HEK293 (cell line): ENCODE data around the gene C16orf78.

ENCODE experiments used
- CTCF ChIA-PET: fragments of 350-600 bp; formaldehyde crosslinking; extraction: SDS; loops from one replicate; lab custom pipeline; 2021; ENCODE audit warnings: antibody characterized with exemption; lab: Yijun Ruan, JAX
- POLR2A ChIA-PET: fragments of 300-600 bp; formaldehyde crosslinking; extraction: SDS; loops from one replicate; lab custom pipeline; 2020; ENCODE audit warnings: antibody characterized with exemption, inconsistent platforms; lab: Yijun Ruan, JAX
- H3K27ac ChIP-seq: fragments of 200-500 bp; sonication (Bioruptor generic); 2 replicates; pipeline ENCODE4 v1.5.1; 2014; ENCODE audit warnings: low read depth, low read length, control low read depth, inconsistent platforms; ENCODE audit errors: extremely low read depth
- H3K36me3 ChIP-seq, 2 experiments: fragments of 200-500 bp in 1 of 2; sonication (Bioruptor generic) in 1 of 2; 1 replicate in 1 of 2; 2 replicates in 1 of 2; pipeline ENCODE4 v1.5.1; 2014 to 2017; ENCODE audit warnings: inconsistent platforms in 2 of 2, low read length in 2 of 2; ENCODE audit not compliant: control insufficient read depth in 2 of 2, insufficient read depth in 1 of 2
- H3K4me1 ChIP-seq: fragments of 200-500 bp; sonication (Bioruptor generic); 2 replicates; pipeline ENCODE4 v1.5.1; 2014; ENCODE audit warnings: mild to moderate bottlenecking, low read length, inconsistent platforms; ENCODE audit not compliant: control insufficient read depth, insufficient read depth
- H3K4me3 ChIP-seq: 2 replicates; pipeline ENCODE4 v1.5.1; 2011; ENCODE audit warnings: low read depth, mild to moderate bottlenecking, control low read depth, low read length, moderate library complexity
- H3K9me3 ChIP-seq: fragments of 200-500 bp; sonication (Bioruptor generic); 2 replicates; pipeline ENCODE4 v1.5.1; 2014; ENCODE audit warnings: low read depth, low read length, inconsistent platforms; ENCODE audit not compliant: control insufficient read depth, insufficient read depth
- BCL11B ChIP-seq: fragments of 450-650 bp; formaldehyde crosslinking; IDR thresholded peaks from 2 replicates; pipeline ENCODE4 v1.5.1; 2016; ENCODE audit warnings: low read depth, missing biosample characterization, missing genetic modification characterization
- FEZF1 ChIP-seq: fragments of 450-650 bp; formaldehyde crosslinking; IDR thresholded peaks from 2 replicates; pipeline ENCODE4 v1.5.1; 2016; ENCODE audit warnings: missing biosample characterization, missing genetic modification characterization
- GLIS1 ChIP-seq: fragments of 450-650 bp; formaldehyde crosslinking; IDR thresholded peaks from 2 replicates; pipeline ENCODE4 v1.5.1; 2016; ENCODE audit warnings: missing biosample characterization, missing genetic modification characterization
- GLIS2 ChIP-seq: fragments of 450-650 bp; formaldehyde crosslinking; IDR thresholded peaks from 2 replicates; pipeline ENCODE4 v1.5.1; 2016; ENCODE audit warnings: missing biosample characterization, missing genetic modification characterization
- HOXC10 ChIP-seq: sonication (generic); formaldehyde crosslinking; IDR thresholded peaks from 2 replicates; pipeline ENCODE4 v1.8.1; 2023; ENCODE audit warnings: mild to moderate bottlenecking, missing genetic modification reagents
- IKZF3 ChIP-seq: fragments of 450-650 bp; IDR thresholded peaks from 2 replicates; pipeline ENCODE4 v1.5.0; 2018; ENCODE audit warnings: missing biosample characterization, mild to moderate bottlenecking, missing genetic modification characterization, moderate library complexity
- RBAK ChIP-seq: fragments of 450-650 bp; formaldehyde crosslinking; IDR thresholded peaks from 2 replicates; pipeline ENCODE4 v1.5.1; 2016; ENCODE audit warnings: missing biosample characterization, missing genetic modification characterization
- SETDB1 ChIP-seq: IDR thresholded peaks from one replicate; pipeline ENCODE4 v1.6.1; 2017; ENCODE audit warnings: mild to moderate bottlenecking, low read length, moderate library complexity, mixed read lengths; ENCODE audit not compliant: insufficient read length
- WT1 ChIP-seq: fragments of 450-650 bp; formaldehyde crosslinking; IDR thresholded peaks from 2 replicates; pipeline ENCODE4 v1.5.1; 2016; ENCODE audit warnings: missing biosample characterization, missing genetic modification characterization
- ZBTB1 ChIP-seq: fragments of 450-650 bp; formaldehyde crosslinking; IDR thresholded peaks from 2 replicates; pipeline ENCODE4 v1.5.1; 2016; ENCODE audit warnings: missing biosample characterization, missing genetic modification characterization
- ZIC2 ChIP-seq: fragments of 450-650 bp; formaldehyde crosslinking; IDR thresholded peaks from 2 replicates; pipeline ENCODE4 v1.5.1; 2016; ENCODE audit warnings: missing biosample characterization, missing genetic modification characterization
- ZNF121 ChIP-seq: fragments of 450-650 bp; formaldehyde crosslinking; IDR thresholded peaks from 2 replicates; pipeline ENCODE4 v1.5.1; 2016; ENCODE audit warnings: missing biosample characterization, missing genetic modification characterization
- ZNF175 ChIP-seq: fragments of 450-650 bp; formaldehyde crosslinking; IDR thresholded peaks from 2 replicates; pipeline ENCODE4 v1.5.1; 2016; ENCODE audit warnings: missing biosample characterization, missing genetic modification characterization
- ZNF223 ChIP-seq: fragments of 450-650 bp; formaldehyde crosslinking; IDR thresholded peaks from 2 replicates; pipeline ENCODE4 v1.5.1; 2016; ENCODE audit warnings: missing biosample characterization, missing genetic modification characterization
- ZNF239 ChIP-seq: fragments of 450-650 bp; formaldehyde crosslinking; IDR thresholded peaks from 2 replicates; pipeline ENCODE4 v1.5.1; 2016; ENCODE audit warnings: missing biosample characterization, missing genetic modification characterization
- ZNF266 ChIP-seq: fragments of 450-650 bp; formaldehyde crosslinking; IDR thresholded peaks from 2 replicates; pipeline ENCODE4 v1.5.1; 2016; ENCODE audit warnings: missing biosample characterization, missing genetic modification characterization, low read depth
- ZNF350 ChIP-seq: fragments of 450-650 bp; formaldehyde crosslinking; IDR thresholded peaks from 2 replicates; pipeline ENCODE4 v1.5.0; 2017; ENCODE audit warnings: missing biosample characterization, mild to moderate bottlenecking, missing genetic modification characterization
- ZNF48 ChIP-seq: fragments of 450-650 bp; formaldehyde crosslinking; IDR thresholded peaks from 2 replicates; pipeline ENCODE4 v1.5.1; 2016; ENCODE audit warnings: missing biosample characterization, missing genetic modification characterization
- ZNF510 ChIP-seq: fragments of 450-650 bp; formaldehyde crosslinking; IDR thresholded peaks from 2 replicates; pipeline ENCODE4 v1.5.1; 2018; ENCODE audit warnings: mild to moderate bottlenecking, missing genetic modification characterization, missing biosample characterization; ENCODE audit not compliant: insufficient replicate concordance
- ZNF529 ChIP-seq: fragments of 450-650 bp; formaldehyde crosslinking; IDR thresholded peaks from 2 replicates; pipeline ENCODE4 v1.5.1; 2017; ENCODE audit warnings: missing genetic modification characterization, missing biosample characterization; ENCODE audit not compliant: insufficient replicate concordance
- ZNF548 ChIP-seq: fragments of 450-650 bp; formaldehyde crosslinking; IDR thresholded peaks from 2 replicates; pipeline ENCODE4 v1.5.1; 2016; ENCODE audit warnings: missing biosample characterization, missing genetic modification characterization
- ZNF664 ChIP-seq: fragments of 450-650 bp; formaldehyde crosslinking; IDR thresholded peaks from 2 replicates; pipeline ENCODE4 v1.5.1; 2016; ENCODE audit warnings: missing biosample characterization, missing genetic modification characterization
- ZNF670 ChIP-seq: fragments of 450-650 bp; formaldehyde crosslinking; IDR thresholded peaks from 2 replicates; pipeline ENCODE4 v1.5.1; 2016; ENCODE audit warnings: missing biosample characterization, missing genetic modification characterization, low read depth
- ZNF777 ChIP-seq: fragments of 450-650 bp; formaldehyde crosslinking; IDR thresholded peaks from 2 replicates; pipeline ENCODE4 v1.5.1; 2017; ENCODE audit warnings: missing biosample characterization, missing genetic modification characterization, borderline replicate concordance
- ZNF830 ChIP-seq: fragments of 450-650 bp; IDR thresholded peaks from 2 replicates; pipeline ENCODE4 v1.5.0; 2018; ENCODE audit warnings: missing biosample characterization, missing genetic modification characterization, low read depth, mild to moderate bottlenecking, moderate library complexity
- TF ChIP-seq, protein P1 (sequence below): fragments of 450-650 bp; formaldehyde crosslinking; IDR thresholded peaks from 2 replicates; pipeline ENCODE4 v1.5.1; 2016; ENCODE audit warnings: missing biosample characterization, missing genetic modification characterization
- TF ChIP-seq, protein P2 (sequence below): fragments of 450-650 bp; formaldehyde crosslinking; IDR thresholded peaks from 2 replicates; pipeline ENCODE4 v1.5.1; 2016; ENCODE audit warnings: missing biosample characterization, missing genetic modification characterization, low read depth

C16orf78 gene

GRCh38 chr16:49424961-49425360 is 51.4 kb downstream of the C16orf78 start:
- no peak overlapping the region for H3K4me3 ChIP-seq
- H3K27ac ChIP-seq, result no peak overlapping the region
- H3K4me1 ChIP-seq, result no peaks in the 10 kb centered on the region
- CTCF ChIA-PET, result no interaction called here
- POLR2A ChIA-PET, result no interaction called here
- H3K9me3 ChIP-seq, result no peaks in the 10 kb centered on the region
- H3K36me3 ChIP-seq, result no peaks in the 10 kb centered on the region
- no peak for TF ChIP-seq ZNF510 (tag by site-specific recombination)
- TF ChIP-seq ZNF239, result no peak
- no peak for TF ChIP-seq FEZF1
- no peak for TF ChIP-seq SETDB1
- no peak for TF ChIP-seq ZNF830 (tag by site-specific recombination)
- TF ChIP-seq ZNF350 (tag by site-specific recombination), result no peak
- no peak for TF ChIP-seq BCL11B (tag by site-specific recombination)
- no peak for TF ChIP-seq ZNF777 (tag by site-specific recombination)
- no peak for TF ChIP-seq WT1 (tag by site-specific recombination)
- no peak for TF ChIP-seq ZNF664 (tag by site-specific recombination)
- no peak for TF ChIP-seq ZNF175 (tag by site-specific recombination)
- TF ChIP-seq ZBTB1, result no peak
- TF ChIP-seq ZNF266 (tag by site-specific recombination), result no peak
- TF ChIP-seq ZNF121 (tag by site-specific recombination), result no peak
- TF ChIP-seq, protein P1, sequence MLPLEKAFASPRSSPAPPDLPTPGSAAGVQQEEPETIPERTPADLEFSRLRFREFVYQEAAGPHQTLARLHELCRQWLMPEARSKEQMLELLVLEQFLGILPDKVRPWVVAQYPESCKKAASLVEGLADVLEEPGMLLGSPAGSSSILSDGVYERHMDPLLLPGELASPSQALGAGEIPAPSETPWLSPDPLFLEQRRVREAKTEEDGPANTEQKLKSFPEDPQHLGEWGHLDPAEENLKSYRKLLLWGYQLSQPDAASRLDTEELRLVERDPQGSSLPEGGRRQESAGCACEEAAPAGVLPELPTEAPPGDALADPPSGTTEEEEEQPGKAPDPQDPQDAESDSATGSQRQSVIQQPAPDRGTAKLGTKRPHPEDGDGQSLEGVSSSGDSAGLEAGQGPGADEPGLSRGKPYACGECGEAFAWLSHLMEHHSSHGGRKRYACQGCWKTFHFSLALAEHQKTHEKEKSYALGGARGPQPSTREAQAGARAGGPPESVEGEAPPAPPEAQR, result no peak
- TF ChIP-seq, all 188 proteins: peak for 0

DNA sequence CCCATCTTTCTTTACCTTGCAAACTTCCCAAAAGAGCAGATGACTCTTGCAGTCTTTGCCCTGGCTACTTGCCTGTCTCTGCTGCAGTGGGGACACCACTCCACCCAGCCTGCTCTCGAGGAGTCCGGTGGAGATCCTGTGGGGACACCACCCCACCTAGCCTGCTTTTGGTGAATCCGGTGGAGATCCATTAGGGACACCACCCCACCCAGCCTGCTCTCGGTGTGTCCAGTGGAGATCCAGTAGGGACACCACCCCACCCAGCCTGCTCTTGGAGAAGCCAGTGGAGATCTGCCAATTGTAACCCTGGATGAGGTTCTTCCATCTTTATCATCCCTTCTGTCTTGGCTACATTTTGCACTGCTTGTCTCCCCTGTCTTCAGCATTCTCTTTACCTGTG is 54.2 kb downstream of the C16orf78 start:
- H3K9me3 ChIP-seq, result no peaks in the 10 kb centered on the region
- H3K27ac ChIP-seq, result no peak overlapping the region
- H3K36me3 ChIP-seq, result no peaks in the 10 kb centered on the region
- no peaks in the 10 kb centered on the region for H3K4me1 ChIP-seq
- CTCF ChIA-PET, result no interaction called here
- no peak for TF ChIP-seq ZNF548 (tag by site-specific recombination)
- no peak for TF ChIP-seq ZNF223 (tag by site-specific recombination)
- no peak for TF ChIP-seq ZIC2 (tag by site-specific recombination)
- no peak for TF ChIP-seq GLIS1
- TF ChIP-seq ZNF48 (tag by site-specific recombination), result no peak
- TF ChIP-seq ZNF670, result no peak
- no peak for TF ChIP-seq RBAK (tag by site-specific recombination)
- TF ChIP-seq GLIS2, result no peak
- TF ChIP-seq ZNF664 (tag by site-specific recombination), result no peak
- no peak for TF ChIP-seq HOXC10
- POLR2A ChIA-PET, result no interaction called here
- H3K4me3 ChIP-seq, result no peak overlapping the region

DNA sequence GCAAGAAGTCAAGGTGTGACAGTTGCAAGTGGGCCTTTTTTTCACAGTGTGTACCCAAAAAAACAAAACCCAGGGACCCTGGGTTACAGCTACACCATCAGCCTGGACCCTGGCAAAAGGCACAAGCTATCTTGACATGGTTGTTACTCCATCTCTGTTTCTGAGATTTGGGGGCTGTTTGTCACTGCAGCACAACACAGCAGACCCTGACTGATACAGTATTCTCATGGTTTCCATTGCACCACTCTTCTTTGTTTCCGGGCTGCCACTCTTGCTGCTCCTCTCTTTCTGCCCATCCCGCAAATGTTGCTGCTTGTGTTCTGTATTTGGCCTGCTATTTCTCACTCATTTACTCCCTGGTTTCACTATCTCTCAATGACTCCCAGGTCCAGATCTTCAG is 55.2 kb downstream of the C16orf78 start:
- no peaks in the 10 kb centered on the region for H3K36me3 ChIP-seq
- TF ChIP-seq ZNF529 (no peak), IKZF3 (tag by site-specific recombination) (no peak)
- TF ChIP-seq, protein P2, sequence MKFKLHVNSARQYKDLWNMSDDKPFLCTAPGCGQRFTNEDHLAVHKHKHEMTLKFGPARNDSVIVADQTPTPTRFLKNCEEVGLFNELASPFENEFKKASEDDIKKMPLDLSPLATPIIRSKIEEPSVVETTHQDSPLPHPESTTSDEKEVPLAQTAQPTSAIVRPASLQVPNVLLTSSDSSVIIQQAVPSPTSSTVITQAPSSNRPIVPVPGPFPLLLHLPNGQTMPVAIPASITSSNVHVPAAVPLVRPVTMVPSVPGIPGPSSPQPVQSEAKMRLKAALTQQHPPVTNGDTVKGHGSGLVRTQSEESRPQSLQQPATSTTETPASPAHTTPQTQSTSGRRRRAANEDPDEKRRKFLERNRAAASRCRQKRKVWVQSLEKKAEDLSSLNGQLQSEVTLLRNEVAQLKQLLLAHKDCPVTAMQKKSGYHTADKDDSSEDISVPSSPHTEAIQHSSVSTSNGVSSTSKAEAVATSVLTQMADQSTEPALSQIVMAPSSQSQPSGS (tag by site-specific recombination), result no peak
- TF ChIP-seq, all 188 proteins: peak for 0
- CTCF ChIA-PET, result interaction anchor here (0.6 kb wide), 1 partner anchor 354 kb away, joined by 3 read pairs; no protein-coding TSS in a partner anchor
- Histone ChIP-seq H3K4me1 (no peaks in the 10 kb centered on the region), H3K4me3 (no peak overlapping the region), H3K9me3 (no peaks in the 10 kb centered on the region), H3K27ac (no peak overlapping the region)
- POLR2A ChIA-PET, result no interaction called here
